Fibroblast of the conjunctiva (primary cell): Measurements from ENCODE around the gene PDCD2L.
A peak's percentile ranks its signal among the peaks of the same experiment; 100 is the strongest.
"Not testable (repeated sequence)": the region's sequence is repeated elsewhere in the genome, so short reads cannot be mapped to it uniquely, and the experiment has no call there.

Source experiments
- DNase-seq: peaks from one replicate; pipeline ENCODE4 v3.0.0-alpha.2; 2010; ENCODE audit warnings: low read depth

Gene PDCD2L

GRCh38 chr19:34469026-34469425 is 64.8 kb downstream of the PDCD2L start:
- not testable (repeated sequence) for DNase-seq

DNA sequence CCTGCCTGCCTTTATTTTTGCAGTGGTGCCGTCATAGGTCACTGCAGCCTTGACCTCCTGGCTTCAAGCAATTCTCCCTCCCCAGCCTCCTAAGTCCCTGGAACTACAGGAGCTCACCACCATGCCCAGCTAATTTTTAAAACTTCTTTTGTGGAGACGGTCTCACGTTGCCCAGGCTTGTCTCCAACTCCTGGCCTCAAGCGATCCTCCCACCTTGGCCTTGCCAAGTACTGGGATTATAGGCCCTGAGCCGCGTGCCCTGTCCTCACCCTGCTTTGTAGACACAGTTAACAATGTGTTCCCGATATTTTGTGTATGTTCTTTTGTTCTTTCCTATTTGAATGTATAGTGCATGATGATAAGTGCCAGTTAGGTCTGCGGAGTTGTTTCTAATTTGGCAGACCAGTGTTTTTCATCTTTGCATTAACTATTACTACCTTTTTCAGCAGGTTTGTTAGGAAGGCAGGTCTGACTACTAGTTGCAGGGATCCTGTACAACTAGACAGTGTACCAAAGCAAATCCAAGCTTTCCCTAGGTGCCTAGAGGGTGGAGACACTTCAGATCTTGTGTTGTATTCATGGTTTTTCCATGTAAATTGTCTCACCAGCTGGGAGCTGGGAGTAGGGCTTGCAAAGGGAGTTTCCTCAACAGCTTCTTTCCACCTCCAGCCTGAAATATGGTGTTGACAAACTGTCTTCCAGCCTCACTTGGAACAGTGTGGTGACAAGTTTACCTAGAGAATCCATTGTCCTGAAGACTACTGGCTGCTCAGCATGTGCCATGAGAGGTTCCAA is 67.9 kb downstream of the PDCD2L start:
- DNase-seq, result no peak

DNA sequence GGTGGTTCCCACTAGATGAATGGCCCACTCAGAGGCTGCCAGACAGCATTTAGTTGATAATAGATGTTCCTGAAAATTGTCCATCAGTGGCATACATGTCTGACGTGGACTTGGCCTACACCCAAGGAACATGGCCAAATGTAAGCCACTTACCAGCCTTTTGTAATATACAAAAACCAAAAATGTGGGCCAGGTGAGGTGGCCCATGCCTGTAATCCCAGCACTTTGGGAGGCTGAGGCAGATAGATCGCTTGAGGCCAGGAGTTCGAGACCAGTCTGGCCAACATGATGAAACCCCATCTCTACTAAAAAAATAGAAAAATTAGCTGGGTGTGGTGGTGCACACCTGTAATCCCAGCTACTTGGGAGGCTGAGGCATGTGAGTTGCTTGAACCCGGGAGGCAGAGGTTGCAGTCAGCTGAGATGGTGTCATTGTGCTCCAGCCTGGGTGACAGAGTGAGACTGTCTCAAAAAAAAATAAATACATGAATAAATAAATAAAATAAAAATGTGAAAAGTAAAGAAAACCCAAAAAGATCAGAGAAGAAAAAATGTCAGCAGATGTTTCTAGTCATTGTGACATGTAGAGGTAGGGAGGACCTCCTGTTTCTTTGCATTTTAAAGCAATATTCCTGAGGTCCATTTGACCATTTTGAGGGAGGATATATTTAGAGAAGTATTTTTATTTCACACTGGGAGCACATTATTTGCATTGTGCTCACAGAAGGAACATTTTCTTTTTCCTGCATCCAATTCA is 70.2 kb downstream of the PDCD2L start:
- no peak for DNase-seq

DNA sequence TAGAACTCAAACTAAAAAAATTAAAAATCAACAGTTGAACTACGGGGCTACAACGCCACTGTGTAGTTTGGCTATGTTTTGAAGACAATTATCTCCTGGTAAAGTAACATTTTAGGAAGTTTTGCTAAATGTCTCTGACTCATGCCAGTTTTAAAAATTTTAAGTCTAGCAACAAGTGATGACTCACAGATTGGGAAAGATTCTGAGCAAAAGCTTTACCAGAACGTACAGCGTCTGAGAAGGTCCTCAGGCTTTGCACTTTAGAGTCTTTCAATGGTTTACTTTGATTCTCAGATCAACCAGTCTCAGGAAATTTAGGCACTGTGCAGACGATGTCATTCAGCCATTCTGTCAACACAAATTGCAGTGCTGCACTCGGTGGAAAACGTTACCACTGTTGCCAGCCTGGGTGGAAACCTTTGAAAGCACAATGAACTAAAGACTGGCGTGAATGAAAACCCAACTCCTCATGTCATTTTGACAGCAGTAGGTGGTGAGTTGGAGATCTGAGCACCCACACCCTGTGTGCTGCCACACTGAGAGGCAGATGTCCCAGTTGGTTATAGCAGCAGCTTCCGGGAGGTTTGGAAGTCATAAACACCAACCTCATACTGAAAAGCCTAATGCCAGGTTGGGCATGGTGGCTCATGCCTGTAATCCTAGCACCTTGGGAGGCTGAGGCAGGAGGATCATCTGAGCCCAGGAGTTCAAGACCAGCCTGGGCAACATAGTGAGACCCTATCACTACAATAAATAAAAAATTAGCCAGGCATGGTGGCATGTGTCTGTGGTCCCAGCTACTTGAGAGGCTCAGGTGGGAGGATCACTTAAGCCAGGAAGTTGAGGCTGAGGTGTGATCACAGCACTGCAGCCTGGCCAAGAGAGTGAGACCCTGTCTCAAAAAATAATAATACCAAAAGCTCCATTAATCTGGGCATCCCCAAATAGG is 71.1 kb downstream of the PDCD2L start:
- peak; percentile 55 for DNase-seq
